NT2/D1 (cell line): Measurements from ENCODE around the gene HUWE1.

Experiments used
- YY1 ChIP-seq: IDR thresholded peaks from 2 replicates; pipeline ENCODE4 v1.6.1; 2011; ENCODE audit not compliant: insufficient read length, insufficient read depth
- ZNF274 ChIP-seq: IDR thresholded peaks from 2 replicates; pipeline ENCODE4 v1.6.1; 2011; ENCODE audit warnings: mild to moderate bottlenecking, low read depth, low read length

DNA sequence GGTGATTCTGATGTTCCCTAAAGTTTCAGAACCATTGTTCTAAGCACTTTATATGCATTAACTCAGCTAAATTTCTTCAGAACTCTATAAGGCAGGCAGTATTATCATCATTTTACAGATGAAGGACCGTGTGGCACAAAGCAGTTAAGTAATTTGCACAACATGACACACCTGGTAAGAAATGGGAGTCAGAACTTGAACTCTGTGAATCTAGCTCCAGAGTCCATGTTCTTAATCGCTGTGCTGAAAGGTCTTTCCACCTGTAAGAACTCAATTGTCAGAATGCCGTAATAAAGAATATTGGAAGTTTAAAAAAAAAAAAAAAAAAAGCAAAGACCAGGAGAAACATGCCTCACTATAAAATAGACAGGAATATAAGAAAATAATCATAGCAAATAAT is 9.2 kb downstream of the HUWE1 start:
- TF ChIP-seq ZNF274 (no peak), YY1 (no peak)
